Activated CD8-positive, alpha-beta T cell treated with anti-CD3 and anti-CD28 coated beads for 36 hours (primary cell): ENCODE data around the gene ZNF773. TPM values are rescaled to one million over a fixed set of nuclear protein-coding genes. Genes with fewer than 3 reads are reported as not detected.
"Not testable (repeated sequence)": the region's sequence is repeated elsewhere in the genome, so short reads cannot be mapped to it uniquely, and the experiment has no call there.

Source experiments
- ATAC-seq: fragments of 200-7000 bp; cut with Tn5 transposase; one replicate; pipeline ENCODE4 v1.10.0; 2021; ENCODE audit warnings: mild to moderate bottlenecking, moderate library complexity
- CTCF ChIA-PET: fragments of 350-600 bp; sonication (Branson Sonifier 250); formaldehyde crosslinking; loops from one replicate; lab custom pipeline; 2021; ENCODE audit warnings: antibody characterized with exemption; lab: Charles Lee
- POLR2A ChIA-PET: fragments of 350-600 bp; sonication (Branson Sonifier 250); formaldehyde crosslinking; loops from one replicate; lab custom pipeline; 2021; ENCODE audit warnings: antibody characterized with exemption; lab: Charles Lee
- DNase-seq: peaks from one replicate; pipeline ENCODE4 v3.0.0-alpha.2; 2020
- H3K27ac Mint-ChIP-seq: one replicate; pipeline ENCODE4 v1.8.0; 2021; ENCODE audit warnings: mild to moderate bottlenecking, mixed read lengths
- H3K27me3 Mint-ChIP-seq: one replicate; pipeline ENCODE4 v1.8.0; 2021; ENCODE audit warnings: mixed read lengths
- H3K36me3 Mint-ChIP-seq: one replicate; pipeline ENCODE4 v1.8.0; 2021; ENCODE audit warnings: low read depth, mixed read lengths
- H3K4me1 Mint-ChIP-seq: one replicate; pipeline ENCODE4 v1.8.0; 2021; ENCODE audit warnings: low read depth, mixed read lengths
- H3K4me3 Mint-ChIP-seq: one replicate; pipeline ENCODE4 v1.8.0; 2021; ENCODE audit warnings: mild to moderate bottlenecking, moderate library complexity, mixed read lengths
- H3K9me3 Mint-ChIP-seq: one replicate; pipeline ENCODE4 v1.8.0; 2021; ENCODE audit warnings: mixed read lengths
- CTCF ChIP-seq: fragments of 200-600 bp; IDR thresholded peaks from one replicate; pipeline ENCODE4 v1.8.0; 2022; ENCODE audit warnings: antibody characterized with exemption, mild to moderate bottlenecking
- intact Hi-C: fragments of 100-400 bp; cut with micrococcal nuclease; formaldehyde crosslinking; loops from one replicate; pipeline ENCODE4 v1.10.0; 2022
- total RNA-seq, 2 experiments: library from RNA; stranded (reverse); gene quantifications; one replicate each; pipeline ENCODE4 v1.2.3, GENCODE V29; 2021

Gene ZNF773
- total RNA-seq, 2 experiments from 2014 or later = 5.7 to 7.1 TPM

GRCh38 chr19:57511484-57511883 lies 11.7 kb downstream of the ZNF773 start:
- no peaks in the 10 kb centered on the region for H3K4me1 Mint-ChIP-seq
- intact Hi-C loops = no loop called here
- DNase-seq = no peak
- no peaks in the 10 kb centered on the region for H3K27me3 Mint-ChIP-seq
- ChIA-PET POLR2A (no interaction called here), CTCF (no interaction called here)
- H3K4me3 Mint-ChIP-seq = no peak overlapping the region
- peaks cover 85% of the 10 kb centered on the region for H3K36me3 Mint-ChIP-seq
- ATAC-seq = no peak
- H3K9me3 Mint-ChIP-seq = peaks cover 68% of the 10 kb centered on the region
- no peak for TF ChIP-seq CTCF
- H3K27ac Mint-ChIP-seq = no peak overlapping the region

GRCh38 chr19:57512845-57513244 lies 13.1 kb downstream of the ZNF773 start:
- ATAC-seq (no peak), DNase-seq (peak; percentile 12)
- H3K9me3 Mint-ChIP-seq = peaks cover 72% of the 10 kb centered on the region
- H3K27ac Mint-ChIP-seq = no peak overlapping the region
- H3K4me3 Mint-ChIP-seq = no peak overlapping the region
- CTCF ChIA-PET = no interaction called here
- intact Hi-C loops = no loop called here
- H3K27me3 Mint-ChIP-seq = no peaks in the 10 kb centered on the region
- no peak for TF ChIP-seq CTCF
- peaks cover 83% of the 10 kb centered on the region for H3K36me3 Mint-ChIP-seq
- H3K4me1 Mint-ChIP-seq = no peaks in the 10 kb centered on the region
- POLR2A ChIA-PET = no interaction called here

GRCh38 chr19:57515255-57515654 lies 15.5 kb downstream of the ZNF773 start:
- Mint-ChIP-seq H3K4me1 (no peaks in the 10 kb centered on the region), H3K9me3 (peaks cover 64% of the 10 kb centered on the region), H3K4me3 (no peak overlapping the region), H3K27me3 (no peaks in the 10 kb centered on the region), H3K36me3 (peaks cover 65% of the 10 kb centered on the region), H3K27ac (no peak overlapping the region)
- no peak for TF ChIP-seq CTCF
- ChIA-PET POLR2A (no interaction called here), CTCF (no interaction called here)
- no peak for ATAC-seq
- intact Hi-C loops = no loop called here
- no peak for DNase-seq

DNA sequence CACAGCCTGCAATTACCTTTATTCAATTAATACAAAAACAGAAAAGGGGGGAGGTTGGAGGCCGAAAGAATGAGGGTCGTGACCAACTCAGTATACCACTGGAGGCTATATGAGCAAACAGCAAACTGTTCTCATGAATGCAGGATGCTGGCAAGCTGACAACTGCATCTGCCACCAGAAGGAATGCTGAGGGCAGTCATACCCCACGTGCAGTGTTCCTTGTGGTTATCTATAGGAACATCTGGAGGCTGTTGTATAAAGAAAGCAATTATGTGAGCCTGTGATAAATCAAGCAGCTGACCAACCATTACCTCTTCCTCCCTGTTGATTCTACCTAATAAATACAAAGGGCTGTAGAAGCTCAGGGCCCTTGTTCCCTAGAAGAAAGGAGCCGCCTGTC lies 18.3 kb downstream of the ZNF773 start:
- H3K4me3 Mint-ChIP-seq, POLR2A ChIA-PET, ATAC-seq, H3K4me1 Mint-ChIP-seq, intact Hi-C loops, DNase-seq, CTCF ChIA-PET, H3K27me3 Mint-ChIP-seq, H3K27ac Mint-ChIP-seq: not testable (repeated sequence)
- Mint-ChIP-seq H3K9me3 (peaks cover 54% of the 10 kb centered on the region), H3K36me3 (peaks cover 51% of the 10 kb centered on the region)

GRCh38 chr19:57527136-57527881 lies 27.6 kb downstream of the ZNF773 start, which contains the start of gene ZNF549:
TSS of gene ZNF549 (plus strand) at chr19:57527356. CDS start at chr19:57527574, 218 bp downstream.
- peaks cover 42% of the 10 kb centered on the region for H3K36me3 Mint-ChIP-seq
- POLR2A ChIA-PET = interaction anchor here (0.9 kb wide), 1 partner anchor 384 kb away, joined by 3 read pairs; no protein-coding TSS in a partner anchor
- no peaks in the 10 kb centered on the region for H3K27me3 Mint-ChIP-seq
- CTCF ChIA-PET = no interaction called here
- intact Hi-C loops = no loop called here
- no peak for TF ChIP-seq CTCF
- peaks cover 17% of the 10 kb centered on the region for H3K4me1 Mint-ChIP-seq
- DNase-seq = peak; percentile 95
- H3K4me3 Mint-ChIP-seq = peak within 1 kb of the TSS; percentile 85
- ATAC-seq = peak; percentile 99
- H3K27ac Mint-ChIP-seq = peak within 1 kb of the TSS; percentile 84
- peaks cover 33% of the 10 kb centered on the region for H3K9me3 Mint-ChIP-seq
